ENCODE results near the gene GTPBP8.

DNA sequence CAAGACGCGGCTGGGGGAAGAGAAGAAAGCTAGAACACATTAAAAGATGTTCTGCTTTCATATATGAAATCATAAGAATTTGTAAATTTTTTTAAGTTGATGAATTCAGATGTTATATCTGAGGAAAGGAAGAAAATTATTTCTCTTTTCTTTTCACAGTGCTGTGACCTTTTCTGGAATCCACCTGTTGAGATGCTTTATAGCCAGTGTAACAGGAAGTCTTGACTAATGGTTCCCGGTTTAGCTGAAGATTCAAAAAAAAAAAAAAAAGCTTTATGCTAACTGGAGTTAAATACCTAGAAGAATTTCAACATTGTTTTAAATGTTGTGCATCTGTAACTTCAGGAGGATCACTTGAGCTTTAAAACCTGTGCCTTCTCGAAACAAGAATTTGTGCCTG, 9.9 kb downstream of the GTPBP8 start:
- TF ChIP-seq EZH2 (IDR thresholded peaks at IDR 0.05) (no peak), POLR2AphosphoS5 (IDR thresholded peaks at IDR 0.05; ENCODE audit: borderline replicate concordance, low read depth, low read length) (no peak), FOXP2 (optimal IDR thresholded peaks at IDR 0.05; ENCODE audit: control extremely low read depth, extremely low read length, insufficient read depth) (no peak)
